SU-DHL-6 (cell line): Measurements from ENCODE around the gene SLX4IP.

ENCODE experiments used
- CTCF ChIP-seq: fragments of 200-600 bp; sonication (generic); IDR thresholded peaks from one replicate; pipeline ENCODE4 v1.5.1; 2017; ENCODE audit warnings: antibody characterized with exemption, mild to moderate bottlenecking, low read length, moderate library complexity; ENCODE audit not compliant: insufficient read depth, poor library complexity, severe bottlenecking
- EZH2phosphoT487 ChIP-seq: fragments of 200-600 bp; sonication (generic), shearing (Covaris generic); conservative IDR thresholded peaks from 2 replicates; pipeline ENCODE4 v1.6.1; 2018; ENCODE audit warnings: mild to moderate bottlenecking, antibody characterized with exemption, low read length, moderate library complexity, mixed read lengths

GRCh38 chr20:10604865-10605440, 169.8 kb downstream of the SLX4IP start:
- TF ChIP-seq CTCF, result no peak
- no peak for TF ChIP-seq EZH2phosphoT487
